Immature natural killer cell (primary cell): ENCODE measurements around the gene FBN1. TPM values are rescaled to one million over a fixed set of nuclear protein-coding genes. Genes with fewer than 3 reads are reported as not detected.

Experiments
- DNase-seq, 3 donors: peaks; one replicate each; pipeline ENCODE4 v3.0.0; 2022; ENCODE audit warnings: mixed read lengths in 1 of 3
- H3K27ac Mint-ChIP-seq, 6 donors: one replicate each; pipeline ENCODE4 v1.8.0; 2020; ENCODE audit warnings: mixed read lengths in 6 of 6, mild to moderate bottlenecking in 5 of 6, inconsistent platforms in 4 of 6, moderate library complexity in 3 of 6
- H3K27me3 Mint-ChIP-seq, 3 donors: one replicate each; pipeline ENCODE4 v1.8.0; 2020 to 2021; ENCODE audit warnings: low read depth in 3 of 3, mild to moderate bottlenecking in 3 of 3, mixed read lengths in 3 of 3, moderate library complexity in 3 of 3, inconsistent platforms in 1 of 3
- H3K36me3 Mint-ChIP-seq, 3 donors: one replicate each; pipeline ENCODE4 v1.8.0; 2020; ENCODE audit warnings: mixed read lengths in 3 of 3, inconsistent platforms in 2 of 3, mild to moderate bottlenecking in 2 of 3
- H3K4me1 Mint-ChIP-seq, 2 donors: one replicate each; pipeline ENCODE4 v1.8.0; 2020; ENCODE audit warnings: inconsistent platforms in 2 of 2, mild to moderate bottlenecking in 2 of 2, mixed read lengths in 2 of 2, moderate library complexity in 1 of 2
- H3K4me3 Mint-ChIP-seq, 5 donors: one replicate each; pipeline ENCODE4 v1.8.0; 2020; ENCODE audit warnings: mild to moderate bottlenecking in 5 of 5, mixed read lengths in 5 of 5, inconsistent platforms in 3 of 5, moderate library complexity in 3 of 5
- H3K9me3 Mint-ChIP-seq, 6 donors: one replicate each; pipeline ENCODE4 v1.8.0; 2020; ENCODE audit warnings: mild to moderate bottlenecking in 6 of 6, mixed read lengths in 6 of 6, inconsistent platforms in 4 of 6, moderate library complexity in 3 of 6
- polyA plus RNA-seq, 3 donors: library from polyadenylated mRNA; unstranded; fragments of 300-500 nt; fragmentation: Illumina TruSeq; gene quantifications; one replicate each; pipeline ENCODE4 v1.2.3, GENCODE V29; 2021

FBN1 gene
- polyA plus RNA-seq, 3 donors from 2014 or later: 0.22 TPM; not detected in 2

DNA sequence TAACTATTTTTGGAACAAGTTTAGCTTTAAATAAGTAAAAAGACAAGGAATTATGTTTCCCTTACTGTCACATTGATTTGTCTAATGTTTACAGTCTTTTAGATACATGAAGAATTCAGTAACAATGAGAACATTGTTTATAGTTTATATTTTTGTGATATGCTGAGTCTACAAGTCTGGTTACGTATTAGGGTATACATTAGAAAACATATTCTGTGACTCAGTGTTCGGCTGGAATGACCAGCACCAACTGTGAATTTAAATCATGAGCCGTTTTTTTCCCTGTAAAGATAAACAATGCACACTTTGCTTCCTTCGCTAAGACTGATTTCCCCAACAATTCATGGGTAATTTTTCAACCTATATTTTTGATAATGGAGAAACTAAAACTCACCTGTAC lies 182.8 kb downstream of the FBN1 start:
- Mint-ChIP-seq H3K4me1 (no peaks in the 10 kb centered on the region), H3K27me3 (peaks cover 2 to 3% (median 3%) of the 10 kb centered on the region in 3 donors), H3K36me3 (no peaks in the 10 kb centered on the region), H3K9me3 (no peaks in the 10 kb centered on the region), H3K4me3 (no peak overlapping the region), H3K27ac (no peak overlapping the region)
- no peak for DNase-seq

DNA sequence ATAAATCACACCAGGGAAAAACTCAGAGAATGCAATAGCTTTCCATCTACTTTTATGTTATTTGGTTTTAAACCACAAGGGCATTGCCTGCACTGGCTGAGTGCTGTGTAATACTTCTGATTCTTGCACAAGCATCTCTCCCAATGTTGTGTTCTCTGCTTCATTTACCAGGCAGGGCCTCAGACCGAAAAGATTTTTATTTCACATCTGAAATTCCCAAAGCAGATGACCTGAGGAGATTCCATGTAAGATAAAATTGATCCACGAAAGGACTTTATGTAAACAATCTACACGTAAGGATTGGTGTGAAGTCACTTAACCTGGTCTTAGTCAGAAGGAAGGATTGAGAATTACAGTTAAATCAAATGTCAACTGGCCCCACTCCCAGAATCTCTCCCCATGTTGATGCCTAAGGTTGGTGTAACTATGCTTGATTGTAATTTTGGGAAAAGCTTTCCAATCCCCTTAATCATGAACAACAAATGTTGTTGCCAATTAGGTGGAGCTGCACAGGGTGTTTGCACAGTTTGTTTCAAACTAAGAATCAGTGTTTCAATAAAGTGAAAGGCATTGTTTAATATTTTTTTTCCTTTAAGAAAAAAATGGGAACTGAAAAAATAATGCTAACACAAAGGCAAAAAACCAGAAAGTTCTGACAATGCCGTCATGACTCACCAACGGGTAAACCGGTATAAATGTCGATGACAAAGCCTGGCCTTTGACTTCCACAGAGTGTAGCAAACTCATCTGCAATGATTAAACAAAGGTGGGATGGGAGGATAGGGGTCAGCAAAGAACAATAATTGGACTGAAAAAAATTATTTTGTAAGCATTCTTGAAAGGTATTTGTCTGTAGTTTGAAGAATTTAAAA lies 185.7 kb downstream of the FBN1 start:
- Mint-ChIP-seq H3K9me3 (no peaks in the 10 kb centered on the region), H3K4me1 (no peaks in the 10 kb centered on the region), H3K4me3 (no peak overlapping the region), H3K27ac (no peak overlapping the region), H3K36me3 (no peaks in the 10 kb centered on the region), H3K27me3 (peaks cover 0 to 3% (median 0%) of the 10 kb centered on the region in 3 donors)
- no peak for DNase-seq

DNA sequence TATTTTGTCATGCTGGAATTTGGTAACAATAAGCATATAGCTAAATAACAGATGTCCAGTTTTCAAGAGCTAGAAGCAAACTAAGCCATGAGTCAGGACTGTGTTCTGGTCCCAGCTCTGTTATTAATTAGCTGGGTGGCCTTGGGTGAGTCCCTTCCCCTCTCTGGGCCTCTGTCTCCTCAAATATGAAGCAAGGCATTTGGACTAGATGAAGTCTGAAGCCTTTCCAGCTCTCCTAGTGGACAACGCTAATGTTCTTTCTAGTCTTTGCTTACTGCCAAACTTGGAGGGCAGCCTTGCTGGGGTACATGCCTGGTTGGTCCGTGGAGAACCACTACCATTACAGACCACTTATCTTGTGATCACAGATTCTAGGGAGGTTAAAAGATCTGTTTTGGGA lies 186.6 kb downstream of the FBN1 start:
- H3K4me3 Mint-ChIP-seq: no peak overlapping the region
- no peak for DNase-seq
- H3K9me3 Mint-ChIP-seq: no peaks in the 10 kb centered on the region
- H3K27me3 Mint-ChIP-seq: peaks cover 0 to 3% (median 0%) of the 10 kb centered on the region in 3 donors
- H3K27ac Mint-ChIP-seq: no peak overlapping the region
- H3K4me1 Mint-ChIP-seq: no peaks in the 10 kb centered on the region
- H3K36me3 Mint-ChIP-seq: no peaks in the 10 kb centered on the region

DNA sequence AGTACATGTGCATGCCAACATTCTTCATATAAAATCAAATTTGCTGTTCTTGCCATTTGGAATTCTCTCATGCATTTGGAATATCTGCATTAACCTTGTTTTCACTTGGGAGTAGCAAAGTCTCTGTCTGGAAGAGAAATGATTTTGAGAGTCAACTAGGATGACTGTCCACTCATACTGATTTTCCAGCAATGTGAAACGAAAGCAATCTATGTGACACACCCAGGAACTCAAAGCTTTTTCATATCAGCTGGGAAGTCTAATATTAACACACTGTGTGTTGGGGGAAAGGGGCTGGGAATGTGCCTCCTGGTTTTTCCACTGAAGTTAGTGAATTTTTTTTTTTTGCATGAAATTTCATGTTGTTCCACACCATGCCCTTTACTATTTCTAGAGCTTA lies 189.4 kb downstream of the FBN1 start:
- Mint-ChIP-seq H3K27ac (no peak overlapping the region), H3K4me1 (no peaks in the 10 kb centered on the region), H3K9me3 (no peaks in the 10 kb centered on the region), H3K4me3 (no peak overlapping the region), H3K27me3 (peaks cover 0 to 3% (median 0%) of the 10 kb centered on the region in 3 donors), H3K36me3 (no peaks in the 10 kb centered on the region)
- DNase-seq: no peak

DNA sequence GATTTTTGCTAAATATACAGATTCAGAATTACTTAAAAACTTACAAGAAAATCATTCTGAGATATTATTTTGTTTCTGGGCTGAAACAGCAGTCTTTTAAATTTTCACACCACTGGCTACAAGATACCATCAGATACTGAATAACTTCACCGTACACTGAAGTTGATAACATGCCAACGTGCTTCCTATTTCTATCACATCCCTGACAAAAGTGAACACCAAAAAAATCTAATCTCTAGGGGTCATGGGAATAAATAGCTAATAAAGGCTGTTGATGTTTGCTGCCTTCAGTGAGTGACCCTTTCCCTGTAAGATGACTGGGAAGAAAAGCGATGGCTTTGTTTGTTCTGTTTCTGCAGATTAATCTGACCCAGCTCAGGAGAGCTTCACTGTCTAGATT lies 193.8 kb downstream of the FBN1 start:
- no peak overlapping the region for H3K4me3 Mint-ChIP-seq
- H3K4me1 Mint-ChIP-seq: no peaks in the 10 kb centered on the region

DNA sequence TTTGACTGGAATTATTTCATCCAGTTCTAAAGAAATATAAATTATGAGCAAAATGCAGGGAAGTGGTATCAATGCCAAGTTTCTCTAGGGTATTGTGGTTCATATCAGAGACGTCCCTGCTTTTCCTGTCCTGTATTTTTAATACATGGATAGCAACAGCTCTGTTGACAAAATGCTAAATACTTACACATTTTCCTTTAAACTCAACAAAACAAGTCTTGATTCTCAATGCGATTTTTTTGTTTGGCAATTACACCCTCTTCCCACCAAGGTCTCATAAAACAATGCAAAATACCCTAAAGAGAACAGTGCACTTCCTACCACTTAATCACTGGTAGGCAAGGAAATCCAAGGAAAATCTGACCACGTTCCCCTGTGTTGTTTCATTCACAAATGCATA lies 194.3 kb downstream of the FBN1 start:
- peaks cover 0 to 5% (median 3%) of the 10 kb centered on the region in 3 donors for H3K27me3 Mint-ChIP-seq
- no peak overlapping the region for H3K4me3 Mint-ChIP-seq
- H3K4me1 Mint-ChIP-seq: no peaks in the 10 kb centered on the region
- no peaks in the 10 kb centered on the region for H3K36me3 Mint-ChIP-seq
- no peak for DNase-seq
- H3K27ac Mint-ChIP-seq: no peak overlapping the region
- no peaks in the 10 kb centered on the region for H3K9me3 Mint-ChIP-seq

More for the DNA sequence above, 193.8 kb downstream of the FBN1 start:
- DNase-seq: no peak
- no peaks in the 10 kb centered on the region for H3K36me3 Mint-ChIP-seq
- no peaks in the 10 kb centered on the region for H3K9me3 Mint-ChIP-seq
- H3K27me3 Mint-ChIP-seq: peaks cover 0 to 5% (median 3%) of the 10 kb centered on the region in 3 donors
- H3K27ac Mint-ChIP-seq: no peak overlapping the region

DNA sequence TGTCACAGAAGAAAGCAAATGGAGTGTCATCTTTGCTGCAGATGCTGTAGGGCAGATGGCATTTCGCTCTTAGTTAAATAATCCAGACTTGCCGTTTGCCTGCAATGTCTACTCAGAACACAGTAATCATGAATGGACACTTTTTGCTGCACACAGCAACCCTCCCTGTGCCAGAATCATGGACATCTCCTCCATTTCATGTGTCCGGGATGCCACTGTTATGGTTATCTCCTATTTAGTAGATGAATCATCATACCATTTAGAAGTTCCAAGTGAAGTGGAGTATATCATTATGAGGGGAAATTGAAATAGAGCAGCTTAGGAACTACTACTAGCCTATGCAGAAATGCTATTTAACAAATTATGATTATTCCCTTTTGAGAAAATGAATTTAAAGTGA lies 195.8 kb downstream of the FBN1 start:
- no peaks in the 10 kb centered on the region for H3K4me1 Mint-ChIP-seq
- no peak overlapping the region for H3K27ac Mint-ChIP-seq
- no peaks in the 10 kb centered on the region for H3K9me3 Mint-ChIP-seq
- H3K27me3 Mint-ChIP-seq: peaks cover 0 to 5% (median 3%) of the 10 kb centered on the region in 3 donors
- no peak for DNase-seq
- no peaks in the 10 kb centered on the region for H3K36me3 Mint-ChIP-seq
- no peak overlapping the region for H3K4me3 Mint-ChIP-seq

DNA sequence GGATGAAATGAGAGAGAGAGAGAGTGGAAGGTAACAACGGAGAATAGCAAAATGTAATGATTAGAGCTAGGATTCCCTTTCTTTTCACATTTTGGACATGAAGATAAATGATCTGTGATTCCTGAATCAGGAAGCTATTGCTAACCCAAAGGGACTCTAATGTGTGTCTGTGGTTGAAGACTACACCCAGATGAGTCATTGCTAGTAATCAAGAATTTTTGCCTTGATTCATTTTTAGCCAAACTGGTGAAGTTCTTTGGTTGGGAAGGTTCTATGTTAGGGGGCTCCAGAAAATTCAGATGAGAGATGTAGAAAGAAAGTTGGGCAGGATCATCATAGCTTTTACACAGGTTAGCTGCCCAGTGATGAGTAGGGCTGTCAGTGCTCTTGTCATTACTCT lies 197.9 kb downstream of the FBN1 start:
- Mint-ChIP-seq H3K27ac (no peak overlapping the region), H3K4me1 (no peaks in the 10 kb centered on the region), H3K9me3 (no peaks in the 10 kb centered on the region), H3K36me3 (no peaks in the 10 kb centered on the region), H3K27me3 (peaks cover 0 to 5% (median 5%) of the 10 kb centered on the region in 3 donors), H3K4me3 (no peak overlapping the region)
- DNase-seq: no peak

DNA sequence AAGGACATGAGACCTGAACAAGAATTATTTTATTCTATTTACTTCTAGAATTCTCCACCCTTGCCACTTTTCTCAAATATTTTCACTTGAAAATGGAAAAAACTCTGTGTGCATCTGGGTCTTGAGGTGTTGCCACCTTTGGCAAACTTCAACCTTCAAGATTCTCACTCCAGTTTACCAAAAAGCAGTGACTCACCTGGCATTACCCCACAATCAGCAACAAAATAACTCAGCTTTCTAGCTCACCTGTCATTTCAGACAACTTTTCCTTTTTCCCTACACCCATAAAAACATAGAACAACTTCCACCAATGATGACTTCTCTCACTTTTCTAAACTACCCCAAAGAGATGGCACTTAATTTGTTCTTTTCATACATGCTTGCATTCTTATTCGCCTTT lies 198.5 kb downstream of the FBN1 start:
- no peaks in the 10 kb centered on the region for H3K9me3 Mint-ChIP-seq

DNA sequence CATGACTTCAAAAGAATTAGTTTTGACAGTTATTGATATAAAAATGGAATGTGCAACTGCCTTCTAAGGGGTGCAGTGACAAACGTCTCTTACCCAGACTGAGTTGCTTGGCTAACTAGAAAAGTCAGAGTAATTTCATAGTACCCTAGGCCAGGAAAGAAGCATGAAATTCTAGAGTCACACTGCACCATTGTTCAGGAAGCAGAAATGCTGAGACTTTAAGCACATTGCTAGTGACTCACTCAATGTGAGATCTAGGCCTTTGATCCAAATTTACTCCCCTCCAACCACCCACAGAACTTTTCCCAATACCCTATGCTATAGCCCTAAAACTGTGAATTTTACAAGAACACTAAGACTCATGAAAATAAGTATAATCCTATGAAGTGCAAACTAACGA lies 203.5 kb downstream of the FBN1 start:
- H3K27ac Mint-ChIP-seq: no peak overlapping the region
- no peaks in the 10 kb centered on the region for H3K4me1 Mint-ChIP-seq
- H3K27me3 Mint-ChIP-seq: peaks cover 2 to 3% (median 2%) of the 10 kb centered on the region in 3 donors
- H3K9me3 Mint-ChIP-seq: no peaks in the 10 kb centered on the region
- H3K4me3 Mint-ChIP-seq: no peak overlapping the region
- no peak for DNase-seq
- no peaks in the 10 kb centered on the region for H3K36me3 Mint-ChIP-seq

More for the DNA sequence above, 198.5 kb downstream of the FBN1 start:
- H3K36me3 Mint-ChIP-seq: no peaks in the 10 kb centered on the region
- H3K4me1 Mint-ChIP-seq: no peaks in the 10 kb centered on the region
- DNase-seq: no peak
- H3K27ac Mint-ChIP-seq: no peak overlapping the region
- no peak overlapping the region for H3K4me3 Mint-ChIP-seq
- peaks cover 0 to 5% (median 5%) of the 10 kb centered on the region in 3 donors for H3K27me3 Mint-ChIP-seq

DNA sequence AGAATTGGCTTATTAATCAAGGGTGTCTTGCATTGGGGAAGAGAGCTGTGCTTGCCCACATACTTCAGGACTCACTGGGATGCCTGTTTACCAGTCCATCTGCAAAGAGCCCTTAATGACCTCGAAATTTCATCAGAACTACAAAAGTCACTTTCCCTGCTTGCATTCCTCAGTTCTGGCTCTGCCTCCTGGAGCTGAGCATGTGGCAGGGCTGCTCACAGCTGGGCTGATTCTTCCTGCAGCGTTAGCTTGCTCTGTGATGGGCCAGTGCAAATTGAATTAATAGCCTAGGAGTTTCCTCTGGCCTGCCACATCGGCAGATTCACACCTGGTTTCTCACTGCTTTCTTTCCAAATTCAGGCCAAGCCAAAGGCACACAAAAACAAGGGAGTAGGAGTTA lies 205.4 kb downstream of the FBN1 start:
- Mint-ChIP-seq H3K27me3 (peaks cover 2 to 3% (median 2%) of the 10 kb centered on the region in 3 donors), H3K4me3 (no peak overlapping the region), H3K9me3 (no peaks in the 10 kb centered on the region), H3K27ac (no peak overlapping the region), H3K36me3 (no peaks in the 10 kb centered on the region), H3K4me1 (no peaks in the 10 kb centered on the region)
- DNase-seq: no peak

DNA sequence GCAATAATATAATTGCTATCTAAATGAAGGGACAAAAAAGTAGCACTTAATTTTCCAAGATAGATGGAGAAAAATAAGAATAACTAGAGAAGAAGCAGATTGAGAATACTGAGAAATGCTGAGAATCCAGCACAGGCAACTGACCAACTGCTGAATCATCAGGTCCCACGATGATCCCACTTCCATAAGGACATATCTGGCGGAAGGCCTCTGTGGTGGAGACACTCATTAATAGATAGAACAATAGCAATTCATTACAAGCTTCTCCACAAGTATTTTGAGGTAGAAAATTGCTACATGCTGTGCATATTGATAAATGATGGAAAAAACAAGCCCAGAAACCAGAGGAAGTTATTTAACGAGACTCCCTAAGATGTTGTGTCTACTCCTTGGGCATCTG lies 208.3 kb downstream of the FBN1 start:
- H3K9me3 Mint-ChIP-seq: no peaks in the 10 kb centered on the region
- H3K36me3 Mint-ChIP-seq: no peaks in the 10 kb centered on the region
- no peak for DNase-seq
- peaks cover 0 to 4% (median 3%) of the 10 kb centered on the region in 3 donors for H3K27me3 Mint-ChIP-seq
- no peak overlapping the region for H3K27ac Mint-ChIP-seq
- H3K4me1 Mint-ChIP-seq: no peaks in the 10 kb centered on the region
- no peak overlapping the region for H3K4me3 Mint-ChIP-seq

DNA sequence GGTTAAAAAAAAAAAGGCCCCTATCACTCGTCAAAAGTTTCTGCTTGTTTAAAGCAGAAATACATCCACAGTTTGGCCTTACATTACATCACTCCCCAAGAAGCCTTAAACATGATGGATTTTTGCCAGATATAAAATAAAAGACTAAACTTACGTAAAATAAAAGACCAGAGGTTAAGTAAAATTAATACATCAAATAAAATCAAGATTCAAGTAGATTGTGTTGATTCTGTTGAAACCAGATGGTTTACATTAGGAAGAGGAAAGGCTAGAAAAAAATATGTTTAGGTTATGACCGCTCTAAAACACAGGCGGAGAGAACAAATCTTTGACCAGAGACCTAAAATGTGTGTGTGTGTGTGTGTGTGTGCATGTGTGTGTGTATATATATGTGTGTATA lies 210.2 kb downstream of the FBN1 start:
- Mint-ChIP-seq H3K4me3 (no peak overlapping the region), H3K9me3 (peaks cover 0 to 2% (median 0%) of the 10 kb centered on the region in 6 donors), H3K27ac (no peak overlapping the region), H3K4me1 (no peaks in the 10 kb centered on the region), H3K36me3 (no peaks in the 10 kb centered on the region), H3K27me3 (peaks cover 0 to 4% (median 3%) of the 10 kb centered on the region in 3 donors)
- DNase-seq: no peak

DNA sequence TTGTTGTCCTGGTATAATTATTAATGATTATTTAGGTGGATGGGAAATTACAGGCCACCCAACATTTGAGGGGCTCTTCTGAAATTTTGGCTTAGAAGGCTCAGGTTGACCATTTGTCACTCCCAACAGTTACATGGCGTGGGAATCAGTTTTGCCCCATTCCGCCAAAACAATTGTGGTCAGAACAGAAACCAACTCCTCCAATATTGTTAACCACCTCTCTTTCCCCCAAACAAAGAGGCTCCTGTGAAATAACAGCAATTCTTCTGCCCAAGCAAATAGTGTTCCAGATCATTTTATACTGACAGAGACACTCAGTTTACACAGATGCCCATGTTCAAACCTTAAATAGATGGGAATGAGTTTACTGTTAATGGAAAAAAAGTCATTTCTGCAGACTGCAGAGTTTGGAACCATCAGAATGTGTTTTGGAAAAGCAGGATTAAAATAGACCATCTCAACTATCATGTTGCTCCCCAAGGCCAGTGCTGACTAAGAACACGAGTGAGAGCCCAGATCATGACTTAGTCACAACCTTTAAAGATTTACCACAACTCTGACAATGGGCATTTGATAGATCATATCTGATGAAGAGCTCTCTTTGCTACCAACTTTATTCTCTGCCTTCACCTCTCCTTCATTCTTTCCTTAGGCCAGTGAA lies 212.2 kb downstream of the FBN1 start:
- Mint-ChIP-seq H3K36me3 (no peaks in the 10 kb centered on the region), H3K4me3 (no peak overlapping the region), H3K4me1 (no peaks in the 10 kb centered on the region), H3K27me3 (peaks cover 0 to 3% (median 2%) of the 10 kb centered on the region in 3 donors), H3K27ac (no peak overlapping the region), H3K9me3 (peaks cover 0 to 2% (median 0%) of the 10 kb centered on the region in 6 donors)
- DNase-seq: no peak
